DOHH2 (cell line): ENCODE results near the gene CYP17A1.

Experiments used
- H3F3A ChIP-seq: fragments of 200-600 bp; sonication (generic), shearing (Covaris generic); 2 replicates; pipeline ENCODE4 v1.6.0; 2016; ENCODE audit warnings: antibody characterized with exemption, mild to moderate bottlenecking; ENCODE audit not compliant: control insufficient read depth, insufficient read depth
- H3K27ac ChIP-seq: fragments of 200-600 bp; sonication (generic); 2 replicates; pipeline ENCODE4 v1.5.1; 2014; ENCODE audit warnings: low read depth, mild to moderate bottlenecking, low read length, moderate library complexity
- H3K27me3 ChIP-seq: fragments of 200-600 bp; sonication (generic); 2 replicates; pipeline ENCODE4 v1.6.1; 2014; ENCODE audit warnings: mild to moderate bottlenecking, low read length, mixed read lengths; ENCODE audit not compliant: control insufficient read depth
- H3K36me3 ChIP-seq: fragments of 200-600 bp; sonication (generic); 2 replicates; pipeline ENCODE4 v1.6.1; 2014; ENCODE audit warnings: mild to moderate bottlenecking, low read length, moderate library complexity, mixed read lengths; ENCODE audit not compliant: control insufficient read depth
- H3K4me1 ChIP-seq: fragments of 200-600 bp; sonication (generic); 2 replicates; pipeline ENCODE4 v1.6.1; 2014; ENCODE audit warnings: mild to moderate bottlenecking, low read length, mixed read lengths; ENCODE audit not compliant: control insufficient read depth
- H3K4me2 ChIP-seq: fragments of 200-600 bp; sonication (generic); 2 replicates; pipeline ENCODE4 v1.6.0; 2014; ENCODE audit warnings: mild to moderate bottlenecking, low read length, moderate library complexity
- H3K4me3 ChIP-seq: fragments of 200-600 bp; sonication (generic); 2 replicates; pipeline ENCODE4 v1.5.1; 2014; ENCODE audit warnings: mild to moderate bottlenecking, low read length, mixed read lengths
- H3K79me2 ChIP-seq: fragments of 200-600 bp; sonication (generic); 2 replicates; pipeline ENCODE4 v1.6.1; 2014; ENCODE audit warnings: mild to moderate bottlenecking, low read length, mixed read lengths; ENCODE audit not compliant: control insufficient read depth
- H3K9me2 ChIP-seq: fragments of 200-600 bp; sonication (generic); replicated peaks from 2 replicates; pipeline ENCODE4 v1.6.1; 2014; ENCODE audit warnings: mild to moderate bottlenecking, low read length, mixed read lengths; ENCODE audit not compliant: control insufficient read depth
- H3K9me3 ChIP-seq: fragments of 200-600 bp; sonication (generic); 2 replicates; pipeline ENCODE4 v1.6.1; 2014; ENCODE audit warnings: antibody characterized with exemption, low read length, mixed read lengths; ENCODE audit not compliant: control insufficient read depth, insufficient read depth
- H4K20me1 ChIP-seq: fragments of 200-600 bp; sonication (generic); 2 replicates; pipeline ENCODE4 v1.6.0; 2014; ENCODE audit warnings: low read depth, mild to moderate bottlenecking, antibody characterized with exemption, low read length, moderate library complexity; ENCODE audit not compliant: control insufficient read depth, insufficient read depth
- CTCF ChIP-seq: fragments of 200-600 bp; sonication (generic); IDR thresholded peaks from one replicate; pipeline ENCODE4 v1.5.1; 2014; ENCODE audit warnings: antibody characterized with exemption, mild to moderate bottlenecking, low read depth, low read length; ENCODE audit not compliant: poor library complexity, severe bottlenecking
- EZH2phosphoT487 ChIP-seq: fragments of 200-600 bp; sonication (generic); IDR thresholded peaks from 2 replicates; pipeline ENCODE4 v1.6.1; 2017; ENCODE audit warnings: borderline replicate concordance, mild to moderate bottlenecking, antibody characterized with exemption, low read length, moderate library complexity, mixed read lengths

Gene CYP17A1

GRCh38 chr10:102796407-102797176 is 40.6 kb downstream of the CYP17A1 start:
- Histone ChIP-seq H3K79me2 (peaks cover 7% of the 10 kb centered on the region), H3K4me3 (no peak overlapping the region), H3K9me2 (no peaks in the 10 kb centered on the region), H3K36me3 (peaks cover 21% of the 10 kb centered on the region), H3K4me1 (peaks cover 27% of the 10 kb centered on the region), H3K27me3 (no peaks in the 10 kb centered on the region), H3F3A (no peaks in the 10 kb centered on the region; the same call in 1 of the 2 replicates), H3K9me3 (no peaks in the 10 kb centered on the region), H4K20me1 (peaks cover 4% of the 10 kb centered on the region; the same call in 1 of the 2 replicates), H3K4me2 (peak overlapping the region; percentile 23), H3K27ac (no peak overlapping the region)
- TF ChIP-seq EZH2phosphoT487 (no peak), CTCF (no peak)

- H3K4me1 ChIP-seq, result peaks cover 19% of the 10 kb centered on the region
- H3K27me3 ChIP-seq, result no peaks in the 10 kb centered on the region
- H3K4me3 ChIP-seq, result no peak overlapping the region
- TF ChIP-seq CTCF (no peak), EZH2phosphoT487 (no peak)
- no peaks in the 10 kb centered on the region for H3K9me3 ChIP-seq
- no peaks in the 10 kb centered on the region for H3K9me2 ChIP-seq
- peak overlapping the region; percentile 23 for H3K4me2 ChIP-seq
- H4K20me1 ChIP-seq, result no peaks in the 10 kb centered on the region
- no peaks in the 10 kb centered on the region for H3F3A ChIP-seq
- no peak overlapping the region for H3K27ac ChIP-seq
- H3K36me3 ChIP-seq, result peaks cover 16% of the 10 kb centered on the region
- peaks cover 14% of the 10 kb centered on the region for H3K79me2 ChIP-seq
These were observed 41.5 kb downstream of the CYP17A1 start for GRCh38 chr10:102795453-102796406.

GRCh38 chr10:102791754-102792395 is 45.3 kb downstream of the CYP17A1 start:
- no peak overlapping the region for H3K27ac ChIP-seq

More at GRCh38 chr10:102791754-102792395, 45.3 kb downstream of the CYP17A1 start:
- no peaks in the 10 kb centered on the region for H3K9me2 ChIP-seq
- H3K36me3 ChIP-seq, result no peaks in the 10 kb centered on the region
- TF ChIP-seq EZH2phosphoT487 (no peak), CTCF (no peak)
- no peaks in the 10 kb centered on the region for H3K9me3 ChIP-seq
- H3F3A ChIP-seq, result no peaks in the 10 kb centered on the region
- peaks cover 15% of the 10 kb centered on the region for H3K4me1 ChIP-seq
- H3K4me3 ChIP-seq, result no peak overlapping the region
- H3K79me2 ChIP-seq, result peaks cover 17% of the 10 kb centered on the region
- no peak overlapping the region for H3K4me2 ChIP-seq
- no peaks in the 10 kb centered on the region; the same call in 1 of the 2 replicates for H4K20me1 ChIP-seq
- H3K27me3 ChIP-seq, result no peaks in the 10 kb centered on the region
